Sigmoid colon (tissue), 3 donors: ENCODE data around the gene SLC25A10.

Experiments
- CTCF ChIP-seq, 4 experiments: fragments of 450-650 bp in 3 of 4; fragments of 200-600 bp in 1 of 4; IDR thresholded peaks; one replicate each; pipeline ENCODE4 v1.5.1; 2016 to 2019; ENCODE audit warnings: antibody characterized with exemption in 4 of 4, mild to moderate bottlenecking in 3 of 4, moderate library complexity in 2 of 4
- POLR2A ChIP-seq, 2 donors: fragments of 450-650 bp; IDR thresholded peaks; one replicate each; pipeline ENCODE4 v1.6.1; 2016; ENCODE audit warnings: antibody characterized with exemption in 2 of 2, mild to moderate bottlenecking in 2 of 2, moderate library complexity in 2 of 2

GRCh38 chr17:81710514-81711308 is 1.4 kb upstream of the SLC25A10 start:
- TF ChIP-seq POLR2A (IDR thresholded peaks at IDR 0.05): no peak
- TF ChIP-seq CTCF (IDR thresholded peaks at IDR 0.05): no peak
